ENCODE measurements around the gene RPRML.
"Not testable (repeated sequence)": the region's sequence is repeated elsewhere in the genome, so short reads cannot be mapped to it uniquely, and the experiment has no call there.

RPRML gene

GRCh38 chr17:46979147-46979863 is at the start of gene RPRML:
TSS of gene RPRML (minus strand) at chr17:46979253. CDS start at chr17:46979007, 246 bp downstream.
- DNase-seq (ENCODE audit: low read depth), result peak; percentile 28

- not testable (repeated sequence) for DNase-seq (ENCODE audit: low read depth)
These were observed 37.9 kb upstream of the RPRML start for GRCh38 chr17:47016966-47017365.

GRCh38 chr17:47013341-47013740 is 34.3 kb upstream of the RPRML start:
- DNase-seq (ENCODE audit: low read depth), result no peak

- no peak for DNase-seq (ENCODE audit: low read depth)
These were observed 33.4 kb upstream of the RPRML start for GRCh38 chr17:47012457-47012856.

GRCh38 chr17:47009759-47010594 is 30.9 kb upstream of the RPRML start:
- DNase-seq (ENCODE audit: low read depth), result no peak

- no peak for DNase-seq (ENCODE audit: low read depth)
These were observed 25.9 kb upstream of the RPRML start for GRCh38 chr17:47004906-47005305.

GRCh38 chr17:47003864-47004263 is 24.8 kb upstream of the RPRML start:
- not testable (repeated sequence) for DNase-seq (ENCODE audit: low read depth)

GRCh38 chr17:46995841-46996571 is 17.0 kb upstream of the RPRML start:
- no peak for DNase-seq (ENCODE audit: low read depth)

- no peak for DNase-seq (ENCODE audit: low read depth)
These were observed 15.9 kb upstream of the RPRML start for GRCh38 chr17:46994993-46995392.

- no peak for DNase-seq (ENCODE audit: low read depth)
These were observed 12.6 kb upstream of the RPRML start for GRCh38 chr17:46991617-46992016.

GRCh38 chr17:46989637-46990431 is 10.8 kb upstream of the RPRML start:
- DNase-seq (ENCODE audit: low read depth), result no peak

- not testable (repeated sequence) for DNase-seq (ENCODE audit: low read depth)
These were observed 8.9 kb upstream of the RPRML start for GRCh38 chr17:46987927-46988326.

- DNase-seq (ENCODE audit: low read depth), result no peak
These were observed 7.3 kb upstream of the RPRML start for GRCh38 chr17:46986366-46986765.

- no peak for DNase-seq (ENCODE audit: low read depth)
These were observed 5.8 kb upstream of the RPRML start for GRCh38 chr17:46984892-46985291.

- no peak for DNase-seq (ENCODE audit: low read depth)
These were observed 5.3 kb upstream of the RPRML start for GRCh38 chr17:46984341-46984740.

- no peak for DNase-seq (ENCODE audit: low read depth)
These were observed 4.7 kb upstream of the RPRML start for GRCh38 chr17:46983782-46984181.

- no peak for DNase-seq (ENCODE audit: low read depth)
These were observed 3.5 kb upstream of the RPRML start for GRCh38 chr17:46982577-46982976.

- no peak for DNase-seq (ENCODE audit: low read depth)
These were observed 435 bp downstream of the RPRML start for GRCh38 chr17:46978489-46979146.

- no peak for DNase-seq (ENCODE audit: low read depth)
These were observed 1.1 kb downstream of the RPRML start for GRCh38 chr17:46977750-46978488.

- no peak for DNase-seq (ENCODE audit: low read depth)
These were observed 1.7 kb downstream of the RPRML start for GRCh38 chr17:46977348-46977747.
